HG02973 (cell line): Measurements from ENCODE around the gene NCOA3.

ENCODE experiments used
- ATAC-seq: cut with Tn5 transposase; IDR thresholded peaks from one replicate; pipeline ENCODE4 v1.9.1; 2021; ENCODE audit warnings: moderate library complexity; ENCODE audit not compliant: unreplicated experiment

Gene NCOA3

GRCh38 chr20:47675190-47676142 lies 173.8 kb downstream of the NCOA3 start:
- ATAC-seq = no peak

GRCh38 chr20:47676219-47676721 lies 174.6 kb downstream of the NCOA3 start:
- ATAC-seq = no peak

- ATAC-seq = no peak
These were observed 175.4 kb downstream of the NCOA3 start for GRCh38 chr20:47676912-47677634.

GRCh38 chr20:47677635-47678453 lies 176.2 kb downstream of the NCOA3 start:
- ATAC-seq = no peak

GRCh38 chr20:47678536-47678935 lies 176.8 kb downstream of the NCOA3 start:
- no peak for ATAC-seq

- ATAC-seq = no peak
These were observed 177.8 kb downstream of the NCOA3 start for GRCh38 chr20:47679462-47679861.

- ATAC-seq = no peak
These were observed 179.3 kb downstream of the NCOA3 start for GRCh38 chr20:47680804-47681529.

GRCh38 chr20:47682028-47682783 lies 180.5 kb downstream of the NCOA3 start:
- ATAC-seq = no peak

GRCh38 chr20:47682916-47683315 lies 181.2 kb downstream of the NCOA3 start:
- no peak for ATAC-seq

- no peak for ATAC-seq
These were observed 182.8 kb downstream of the NCOA3 start for GRCh38 chr20:47684306-47685080.

GRCh38 chr20:47686545-47686944 lies 184.9 kb downstream of the NCOA3 start:
- ATAC-seq = no peak

- no peak for ATAC-seq
These were observed 185.7 kb downstream of the NCOA3 start for GRCh38 chr20:47687095-47687987.

GRCh38 chr20:47688385-47689381 lies 187.0 kb downstream of the NCOA3 start:
- ATAC-seq = no peak

GRCh38 chr20:47689731-47690130 lies 188.0 kb downstream of the NCOA3 start:
- no peak for ATAC-seq

GRCh38 chr20:47691625-47692024 lies 189.9 kb downstream of the NCOA3 start:
- no peak for ATAC-seq

GRCh38 chr20:47694021-47694818 lies 192.5 kb downstream of the NCOA3 start:
- no peak for ATAC-seq
